Lower leg skin (tissue), 3 donors: Measurements from ENCODE around the gene RTRAF.

Experiments used
- POLR2A ChIP-seq, 2 donors: fragments of 450-650 bp; IDR thresholded peaks; one replicate each; pipeline ENCODE4 v1.6.1; 2016 to 2017; ENCODE audit warnings: antibody characterized with exemption in 2 of 2, mild to moderate bottlenecking in 1 of 2, moderate library complexity in 1 of 2
- TF ChIP-seq, protein P1 (sequence below), 3 donors: fragments of 450-650 bp; IDR thresholded peaks; one replicate each; pipeline ENCODE4 v1.5.1; 2016; ENCODE audit warnings: antibody characterized with exemption in 3 of 3, mild to moderate bottlenecking in 3 of 3, moderate library complexity in 2 of 3

- no peak for TF ChIP-seq POLR2A (IDR thresholded peaks at IDR 0.05)
- TF ChIP-seq, protein P1, sequence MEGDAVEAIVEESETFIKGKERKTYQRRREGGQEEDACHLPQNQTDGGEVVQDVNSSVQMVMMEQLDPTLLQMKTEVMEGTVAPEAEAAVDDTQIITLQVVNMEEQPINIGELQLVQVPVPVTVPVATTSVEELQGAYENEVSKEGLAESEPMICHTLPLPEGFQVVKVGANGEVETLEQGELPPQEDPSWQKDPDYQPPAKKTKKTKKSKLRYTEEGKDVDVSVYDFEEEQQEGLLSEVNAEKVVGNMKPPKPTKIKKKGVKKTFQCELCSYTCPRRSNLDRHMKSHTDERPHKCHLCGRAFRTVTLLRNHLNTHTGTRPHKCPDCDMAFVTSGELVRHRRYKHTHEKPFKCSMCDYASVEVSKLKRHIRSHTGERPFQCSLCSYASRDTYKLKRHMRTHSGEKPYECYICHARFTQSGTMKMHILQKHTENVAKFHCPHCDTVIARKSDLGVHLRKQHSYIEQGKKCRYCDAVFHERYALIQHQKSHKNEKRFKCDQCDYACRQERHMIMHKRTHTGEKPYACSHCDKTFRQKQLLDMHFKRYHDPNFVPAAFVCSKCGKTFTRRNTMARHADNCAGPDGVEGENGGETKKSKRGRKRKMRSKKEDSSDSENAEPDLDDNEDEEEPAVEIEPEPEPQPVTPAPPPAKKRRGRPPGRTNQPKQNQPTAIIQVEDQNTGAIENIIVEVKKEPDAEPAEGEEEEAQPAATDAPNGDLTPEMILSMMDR (IDR thresholded peaks at IDR 0.05): no peak
Measured at GRCh38 chr14:52026901-52027300, 37.6 kb downstream of the RTRAF start.
